Upper lobe of left lung (tissue), 6 donors: ENCODE results near the gene GPR176. TPM values are rescaled to one million over a fixed set of nuclear protein-coding genes. Genes with fewer than 3 reads are reported as not detected.

Source experiments
- ATAC-seq, 2 donors: fragments of 200-7000 bp; cut with Tn5 transposase; one replicate each; pipeline ENCODE4 v1.9.1; 2022; ENCODE audit warnings: mild to moderate bottlenecking in 2 of 2, moderate library complexity in 2 of 2; ENCODE audit not compliant: low FRiP score in 2 of 2
- DNase-seq, 2 donors: peaks; one replicate each; pipeline ENCODE4 v3.0.0-alpha.2; 2019 to 2020
- H3K27ac ChIP-seq, 4 donors: fragments of 200-600 bp; sonication (generic); one replicate each; pipeline ENCODE4 v1.5.1; 2016 to 2019
- H3K27me3 ChIP-seq, 4 donors: fragments of 200-600 bp; sonication (generic); one replicate each; pipeline ENCODE4 v1.5.1; 2017 to 2019
- H3K36me3 ChIP-seq, 4 donors: fragments of 200-600 bp; sonication (generic); one replicate each; pipeline ENCODE4 v1.5.1; 2016 to 2019
- H3K4me1 ChIP-seq, 4 donors: fragments of 200-600 bp; sonication (generic); one replicate each; pipeline ENCODE4 v1.5.1; 2018 to 2019
- H3K4me3 ChIP-seq, 4 donors: fragments of 200-600 bp; sonication (generic); one replicate each; pipeline ENCODE4 v1.5.1; 2017 to 2019; ENCODE audit warnings: mild to moderate bottlenecking in 2 of 4, moderate library complexity in 1 of 4
- H3K9me3 ChIP-seq, 4 donors: fragments of 200-600 bp; sonication (generic); one replicate each; pipeline ENCODE4 v1.5.1; 2018 to 2019
- EP300 ChIP-seq, 4 donors: sonication (generic); formaldehyde crosslinking; IDR thresholded peaks; one replicate each; pipeline ENCODE4 v1.5.1; 2017; ENCODE audit warnings: antibody characterized with exemption in 4 of 4, control low read depth in 2 of 4
- POLR2A ChIP-seq, 4 donors: fragments of 450-650 bp; IDR thresholded peaks; one replicate each; pipeline ENCODE4 v1.5.1; 2016 to 2017; ENCODE audit warnings: antibody characterized with exemption in 4 of 4, mild to moderate bottlenecking in 2 of 4
- POLR2AphosphoS5 ChIP-seq, 2 donors: sonication (generic); formaldehyde crosslinking; IDR thresholded peaks; one replicate each; pipeline ENCODE4 v1.5.1; 2017; ENCODE audit warnings: antibody characterized with exemption in 2 of 2
- WGBS, 2 donors: methylation state at CpG; one replicate each; pipeline ENCODE4 v1.1.5; 2017 to 2018; 5-methylcytosine and 5-hydroxymethylcytosine counted together
- total RNA-seq, 6 donors: library from RNA; depleted of rRNA in 4 of 6; stranded (reverse); fragments of >200 nt in 4 of 6; gene quantifications; one replicate each; pipeline versions ENCODE4 v1.1.0 to v1.2.1, GENCODE V29; 2016 to 2021
- TF ChIP-seq, protein P1 (sequence below), 6 experiments: fragments of 450-650 bp in 4 of 6; fragments of 200-600 bp in 2 of 6; sonication (generic) in 2 of 6; IDR thresholded peaks; one replicate each; pipeline ENCODE4 v1.5.1; 2016 to 2019; ENCODE audit warnings: antibody characterized with exemption in 6 of 6
- donor health status: DM: no; HTN: no; CAD: no; lungs with moderate emphysema.
- donor health status: DM: no; HTN: yes; CAD: no; lungs with severe emphysema.

GPR176 gene
- total RNA-seq, 6 donors from 2014 or later = 1.4 to 12.0 (median 4.9) TPM

DNA sequence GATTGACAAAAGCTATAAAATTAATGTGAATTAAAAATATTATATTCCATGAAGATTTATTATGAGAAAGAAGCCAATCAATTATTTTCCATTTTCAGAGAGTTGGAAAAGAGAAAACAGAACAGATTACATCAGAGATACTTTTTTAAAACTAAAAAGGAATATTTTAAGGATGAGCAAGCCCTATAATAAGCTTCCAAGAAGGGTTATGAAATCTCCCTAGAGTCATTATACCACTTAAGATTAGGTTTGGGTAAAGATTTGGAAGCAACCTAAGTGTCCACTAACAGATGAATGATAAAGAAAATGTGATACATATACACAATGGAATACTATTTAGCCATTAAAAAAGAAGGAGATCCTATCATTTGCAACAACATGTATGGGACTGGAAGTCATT lies 85.8 kb downstream of the GPR176 start:
- H3K27ac ChIP-seq = no peak overlapping the region
- H3K36me3 ChIP-seq = no peaks in the 10 kb centered on the region
- no peaks in the 10 kb centered on the region for H3K9me3 ChIP-seq
- H3K27me3 ChIP-seq = no peaks in the 10 kb centered on the region
- peak in 1 of 2 donors; percentile 85 for ATAC-seq
- no peak for DNase-seq
- H3K4me3 ChIP-seq = no peak overlapping the region
- TF ChIP-seq EP300 (IDR thresholded peaks at IDR 0.05) (no peak), POLR2AphosphoS5 (IDR thresholded peaks at IDR 0.05) (no peak)
- H3K4me1 ChIP-seq = no peaks in the 10 kb centered on the region

DNA sequence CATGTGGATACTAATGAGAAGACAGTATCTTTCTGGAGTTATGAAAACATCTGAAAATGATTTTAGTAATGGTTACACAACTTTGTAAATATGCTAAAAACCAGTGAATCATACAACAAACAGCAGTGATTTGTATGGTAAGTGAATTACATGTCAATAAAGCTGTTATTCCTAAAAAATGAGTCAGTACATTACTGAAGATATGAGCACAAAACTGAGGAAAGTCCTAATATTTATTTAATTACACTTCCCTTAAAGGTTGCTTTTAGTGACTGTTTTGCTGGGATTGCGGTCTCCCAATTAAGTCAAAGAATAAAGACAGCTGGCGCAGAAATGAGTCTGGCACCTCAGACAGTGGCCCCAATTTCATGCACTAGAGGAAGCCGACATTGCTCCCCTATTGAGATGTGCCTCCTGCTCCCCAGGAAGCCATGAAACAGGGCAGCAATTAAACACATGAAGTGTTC lies 86.5 kb downstream of the GPR176 start:
- no peak for TF ChIP-seq EP300 (IDR thresholded peaks at IDR 0.05)
- no peak for TF ChIP-seq POLR2A (IDR thresholded peaks at IDR 0.05)
- TF ChIP-seq, protein P1, sequence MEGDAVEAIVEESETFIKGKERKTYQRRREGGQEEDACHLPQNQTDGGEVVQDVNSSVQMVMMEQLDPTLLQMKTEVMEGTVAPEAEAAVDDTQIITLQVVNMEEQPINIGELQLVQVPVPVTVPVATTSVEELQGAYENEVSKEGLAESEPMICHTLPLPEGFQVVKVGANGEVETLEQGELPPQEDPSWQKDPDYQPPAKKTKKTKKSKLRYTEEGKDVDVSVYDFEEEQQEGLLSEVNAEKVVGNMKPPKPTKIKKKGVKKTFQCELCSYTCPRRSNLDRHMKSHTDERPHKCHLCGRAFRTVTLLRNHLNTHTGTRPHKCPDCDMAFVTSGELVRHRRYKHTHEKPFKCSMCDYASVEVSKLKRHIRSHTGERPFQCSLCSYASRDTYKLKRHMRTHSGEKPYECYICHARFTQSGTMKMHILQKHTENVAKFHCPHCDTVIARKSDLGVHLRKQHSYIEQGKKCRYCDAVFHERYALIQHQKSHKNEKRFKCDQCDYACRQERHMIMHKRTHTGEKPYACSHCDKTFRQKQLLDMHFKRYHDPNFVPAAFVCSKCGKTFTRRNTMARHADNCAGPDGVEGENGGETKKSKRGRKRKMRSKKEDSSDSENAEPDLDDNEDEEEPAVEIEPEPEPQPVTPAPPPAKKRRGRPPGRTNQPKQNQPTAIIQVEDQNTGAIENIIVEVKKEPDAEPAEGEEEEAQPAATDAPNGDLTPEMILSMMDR (IDR thresholded peaks at IDR 0.05) = no peak
- no peak for TF ChIP-seq POLR2AphosphoS5 (IDR thresholded peaks at IDR 0.05)
- ATAC-seq (peak in 1 of 2 donors; percentile 84), DNase-seq (no peak)
- Histone ChIP-seq H3K27me3 (no peaks in the 10 kb centered on the region), H3K27ac (no peak overlapping the region), H3K4me3 (no peak overlapping the region), H3K36me3 (no peaks in the 10 kb centered on the region), H3K4me1 (no peaks in the 10 kb centered on the region), H3K9me3 (no peaks in the 10 kb centered on the region)
- 96 to 99% methylated on average over 3 of the region's 3 CpGs for WGBS, 2 donors

DNA sequence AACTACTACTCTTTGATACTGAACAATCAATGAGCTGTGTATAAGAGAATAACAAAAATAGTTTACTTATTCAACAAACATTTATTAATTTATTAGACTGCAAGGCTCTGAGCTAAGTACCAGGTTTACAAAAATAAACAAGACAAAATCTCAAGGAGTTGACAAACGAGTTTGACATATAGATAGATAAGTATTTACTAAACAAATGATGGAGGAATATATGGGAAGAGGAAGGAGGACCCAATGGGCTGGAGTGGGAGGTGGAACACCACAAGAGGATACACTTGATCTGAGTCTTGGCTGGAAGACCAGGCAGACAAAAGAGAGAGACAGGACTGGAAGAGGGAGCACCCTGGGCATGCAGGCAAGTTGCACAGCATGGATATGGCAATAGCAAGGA lies 89.9 kb downstream of the GPR176 start:
- no peak for ATAC-seq
- Histone ChIP-seq H3K27ac (no peak overlapping the region), H3K36me3 (no peaks in the 10 kb centered on the region), H3K27me3 (no peaks in the 10 kb centered on the region), H3K4me1 (no peaks in the 10 kb centered on the region), H3K4me3 (no peak overlapping the region), H3K9me3 (no peaks in the 10 kb centered on the region)
- 32 to 45% methylated on average over 1 of the region's 1 CpG for WGBS, 2 donors
- TF ChIP-seq POLR2A (IDR thresholded peaks at IDR 0.05) = no peak
- TF ChIP-seq, protein P1 (IDR thresholded peaks at IDR 0.05) = no peak
- TF ChIP-seq EP300 (IDR thresholded peaks at IDR 0.05) = no peak
- no peak for TF ChIP-seq POLR2AphosphoS5 (IDR thresholded peaks at IDR 0.05)
- no peak for DNase-seq

DNA sequence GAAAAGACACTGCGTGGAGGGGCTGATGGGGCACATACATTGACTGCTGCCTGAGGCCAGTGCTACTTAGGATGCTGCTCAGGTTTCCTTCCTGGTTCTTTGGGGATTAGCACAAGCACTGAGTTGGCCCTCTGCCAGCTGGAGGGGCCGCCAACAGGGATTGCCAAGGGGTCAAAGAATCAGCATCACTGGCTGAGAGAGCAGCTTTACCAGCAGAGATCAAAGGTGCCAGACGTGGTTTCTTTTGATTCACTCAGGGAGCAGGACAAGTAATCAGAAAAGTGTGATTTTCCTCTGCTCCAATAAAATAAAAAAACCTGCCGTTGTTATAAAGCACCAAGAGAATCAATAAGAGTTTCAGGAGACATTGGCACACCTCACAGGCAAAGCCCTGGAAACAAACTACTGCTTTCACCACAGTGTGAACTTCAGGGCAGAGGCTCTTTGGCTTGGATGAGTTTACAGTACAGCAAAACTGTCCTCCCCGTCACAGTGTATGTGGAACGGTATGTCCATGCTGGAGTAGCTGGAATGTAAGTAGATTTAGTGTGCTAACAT lies 91.6 kb downstream of the GPR176 start:
- no peaks in the 10 kb centered on the region for H3K36me3 ChIP-seq
- H3K27me3 ChIP-seq = no peaks in the 10 kb centered on the region
- H3K27ac ChIP-seq = no peak overlapping the region
- H3K4me1 ChIP-seq = no peaks in the 10 kb centered on the region
- no peak overlapping the region for H3K4me3 ChIP-seq
- TF ChIP-seq POLR2AphosphoS5 (IDR thresholded peaks at IDR 0.05) (no peak), POLR2A (IDR thresholded peaks at IDR 0.05) (no peak), EP300 (IDR thresholded peaks at IDR 0.05) (no peak)
- TF ChIP-seq, protein P1 (IDR thresholded peaks at IDR 0.05) = no peak
- DNase-seq = no peak
- ATAC-seq = no peak
- H3K9me3 ChIP-seq = no peaks in the 10 kb centered on the region
- WGBS, 2 donors = 63 to 70% methylated on average over 6 of the region's 6 CpGs

DNA sequence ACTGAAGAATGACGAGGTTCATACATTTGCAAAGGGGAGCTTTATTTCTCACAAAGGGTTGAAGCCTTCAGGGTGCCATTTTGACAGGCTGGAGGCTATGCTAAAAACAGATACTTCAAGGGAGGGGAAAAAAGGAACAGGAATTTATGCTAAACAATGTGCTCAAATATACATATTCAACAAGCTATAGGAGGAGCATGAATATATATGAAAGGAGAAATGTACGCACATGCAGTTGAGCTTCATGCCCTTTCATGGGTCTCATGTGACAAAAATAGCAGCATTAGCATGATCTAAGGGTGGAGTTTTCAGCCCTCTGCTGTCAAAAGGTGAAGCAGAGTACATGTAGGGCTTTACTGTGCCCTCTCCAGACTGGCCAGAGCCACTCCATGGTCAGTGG lies 93.1 kb downstream of the GPR176 start:
- Histone ChIP-seq H3K27ac (no peak overlapping the region), H3K9me3 (no peaks in the 10 kb centered on the region), H3K4me3 (no peak overlapping the region), H3K36me3 (no peaks in the 10 kb centered on the region), H3K27me3 (no peaks in the 10 kb centered on the region), H3K4me1 (no peaks in the 10 kb centered on the region)
- TF ChIP-seq POLR2AphosphoS5 (IDR thresholded peaks at IDR 0.05) (no peak), POLR2A (IDR thresholded peaks at IDR 0.05) (no peak), EP300 (IDR thresholded peaks at IDR 0.05) (no peak)
- TF ChIP-seq, protein P1 (IDR thresholded peaks at IDR 0.05) = no peak
- DNase-seq (no peak), ATAC-seq (no peak)
- 100% methylated on average over 2 of the region's 2 CpGs for WGBS, 2 donors
